NAMALWA (cell line): ENCODE measurements around the gene CDC37.
A peak's percentile ranks its signal among the peaks of the same experiment; 100 is the strongest.

ENCODE experiments used
- DNase-seq: peaks from one replicate; pipeline ENCODE4 v3.0.0-alpha.2; 2015; ENCODE audit warnings: low spot score

CDC37 gene

DNA sequence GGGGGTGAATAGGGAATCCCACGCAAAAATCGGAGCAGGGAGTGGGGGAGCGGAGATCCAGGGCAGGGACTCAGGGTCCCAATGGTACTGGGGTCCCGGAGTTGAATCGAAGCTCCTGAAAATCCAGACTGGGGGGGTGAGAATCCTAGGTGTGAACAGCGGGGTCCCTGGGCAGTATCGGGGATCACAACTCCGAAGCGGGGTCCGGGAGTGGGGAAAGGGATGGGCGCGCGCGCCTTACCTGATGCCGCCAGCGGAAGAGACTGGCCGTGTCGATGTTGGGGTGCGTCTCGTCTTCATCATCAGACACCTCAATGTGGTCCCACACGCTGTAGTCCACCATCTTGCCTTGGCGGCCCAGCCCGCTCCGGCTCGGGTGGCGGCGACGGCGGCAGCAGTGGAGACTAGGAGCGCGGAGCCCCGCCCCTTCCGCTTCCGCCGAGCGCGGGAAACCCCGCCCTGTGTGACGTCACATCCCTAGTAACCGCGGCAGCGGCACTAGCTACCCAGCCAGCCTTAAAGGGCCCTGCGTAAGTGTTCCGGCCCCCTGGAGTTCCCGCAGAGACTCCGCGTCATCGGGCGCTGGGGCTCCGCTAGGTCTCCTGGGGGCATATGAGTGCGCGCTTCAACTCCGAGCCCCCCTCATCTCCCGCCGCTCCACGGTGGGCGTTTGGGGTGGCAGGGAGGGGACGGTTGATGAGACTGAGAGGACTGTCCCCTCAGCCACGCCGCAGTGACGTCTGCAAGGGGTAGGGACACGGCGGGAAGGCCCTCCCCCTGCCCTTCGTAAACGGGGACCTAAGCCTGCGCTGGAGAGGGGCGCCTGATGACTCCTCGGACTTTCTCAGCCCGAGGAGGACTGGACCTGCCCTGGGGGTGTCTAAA lies at the start of gene CDC37:
CDC37 (minus strand) TSS at position 406 of the 885 bp plus-strand sequence; CDS start at position 343, 63 bp downstream.
- peak; percentile 97 for DNase-seq

DNA sequence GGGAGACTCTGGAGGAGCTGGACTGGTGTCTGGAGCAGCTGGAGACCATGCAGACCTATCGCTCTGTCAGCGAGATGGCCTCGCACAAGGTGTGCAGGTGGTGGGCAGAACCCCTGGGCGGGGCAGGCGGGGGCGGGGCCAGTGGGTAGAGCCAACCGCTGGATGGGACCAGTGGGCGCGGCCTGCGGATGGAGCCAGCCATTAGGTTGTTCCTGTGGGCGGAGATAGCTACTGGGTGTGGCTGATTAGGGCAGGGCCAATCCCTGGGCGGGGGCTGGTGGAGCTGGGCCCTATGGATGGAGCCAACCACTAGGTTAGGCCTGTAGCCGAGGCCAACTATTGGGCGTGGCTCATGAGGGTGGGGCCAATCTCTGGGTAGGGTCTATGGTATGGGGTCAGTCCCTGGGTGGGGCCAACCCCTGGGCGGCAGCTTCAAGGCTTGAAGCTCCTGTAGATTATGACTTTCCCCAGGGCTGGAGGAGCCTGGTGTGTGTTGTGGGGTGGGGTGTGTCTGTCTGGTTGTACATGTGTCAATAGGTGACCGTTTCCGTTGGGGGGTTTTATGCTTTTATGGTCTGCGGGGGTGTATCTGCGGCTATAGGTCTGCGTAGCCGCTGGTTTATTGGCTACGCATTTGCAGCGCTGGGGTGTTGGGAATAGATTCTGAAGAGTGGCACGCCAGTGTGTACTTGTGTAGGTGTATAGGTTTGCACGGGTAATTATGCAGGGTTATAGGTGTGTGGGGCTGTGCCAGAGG lies 47.7 kb upstream of the CDC37 start:
- peak; percentile 89 for DNase-seq

DNA sequence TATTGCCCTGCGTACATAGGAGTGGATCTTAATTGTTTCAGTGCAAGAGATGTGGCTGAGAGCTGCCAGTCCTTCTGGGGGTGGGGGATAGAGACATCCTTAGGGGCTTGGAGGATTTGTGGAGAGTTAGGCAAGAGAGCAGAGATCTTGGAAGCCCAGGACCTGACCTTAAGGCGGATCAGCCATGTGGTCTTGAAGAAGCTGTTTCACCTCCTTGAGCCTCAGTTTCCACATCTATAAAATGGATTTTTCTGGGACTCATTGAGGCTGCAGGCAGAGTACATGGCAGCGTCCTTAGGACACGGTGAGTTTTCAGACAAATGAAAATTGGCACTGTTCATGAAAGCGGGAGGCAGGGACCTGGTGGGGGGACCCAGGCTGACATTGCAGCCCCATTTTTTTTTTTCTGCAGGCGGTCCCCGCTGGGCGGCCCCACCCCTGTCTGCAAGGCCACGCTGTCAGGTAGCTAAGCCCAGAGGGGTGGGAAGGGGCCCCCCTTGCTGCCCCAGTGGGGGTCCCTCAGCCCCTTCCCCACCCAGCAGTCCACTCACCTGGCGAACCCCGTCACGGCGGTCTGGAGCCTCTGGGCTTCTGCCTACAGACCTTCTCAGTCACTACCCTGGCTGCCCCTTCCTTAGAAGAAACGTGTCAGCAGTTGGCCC lies 47.0 kb upstream of the CDC37 start:
- DNase-seq: no peak

DNA sequence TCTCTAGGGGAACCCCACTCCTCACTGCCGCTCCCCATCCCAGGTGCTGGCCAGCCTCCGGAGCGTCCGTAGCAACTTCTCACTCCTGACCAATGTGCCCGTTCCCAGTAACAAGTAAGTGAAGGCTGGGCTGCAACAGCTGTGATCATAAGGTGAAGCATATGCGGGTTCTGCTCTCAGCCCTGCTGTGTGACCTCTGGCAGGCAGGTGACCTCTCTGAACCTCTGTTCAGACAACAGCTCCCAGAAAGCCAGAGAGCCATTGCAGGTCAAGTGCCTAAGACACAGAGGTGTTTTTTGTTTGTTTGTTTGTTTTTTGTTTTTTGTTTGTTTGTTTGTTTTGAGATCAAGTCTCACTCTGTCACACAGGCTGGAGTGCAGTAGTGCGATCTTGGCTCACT lies 45.7 kb upstream of the CDC37 start:
- no peak for DNase-seq

DNA sequence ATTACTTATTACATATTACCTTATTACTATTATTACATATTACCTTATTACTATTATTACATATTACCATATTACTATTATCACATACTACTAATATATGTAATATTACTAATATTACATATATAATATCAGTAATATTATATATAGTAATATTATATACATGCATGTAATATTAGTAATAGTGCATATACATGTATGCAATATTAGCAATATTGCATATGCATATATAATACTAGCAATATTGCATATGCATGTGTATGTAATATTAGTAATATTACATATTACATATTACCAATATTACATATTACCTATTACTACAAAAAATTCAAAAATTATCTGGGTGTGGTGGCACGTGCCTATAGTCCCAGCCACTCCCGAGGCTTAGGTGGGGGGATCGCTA lies 39.4 kb upstream of the CDC37 start:
- no peak for DNase-seq

DNA sequence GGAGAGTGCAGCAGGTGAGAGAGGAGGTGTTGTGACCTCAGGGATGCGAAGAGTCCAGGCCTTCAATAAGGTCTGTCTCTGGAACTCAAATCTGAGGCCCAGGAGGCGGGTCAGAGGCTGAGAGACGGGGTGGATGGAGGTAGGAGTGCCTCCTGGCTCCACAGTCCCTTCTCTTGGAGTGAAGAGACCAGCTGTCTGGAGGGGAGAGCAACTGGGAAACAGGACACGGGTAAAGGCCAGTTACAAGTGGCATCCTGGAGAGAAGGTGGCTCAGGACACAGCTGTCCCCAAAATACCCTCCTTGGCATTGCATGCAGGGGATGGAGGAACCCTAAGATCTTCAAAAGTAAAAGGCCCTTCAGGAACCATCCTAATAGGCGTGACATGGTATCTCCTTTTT lies 36.2 kb upstream of the CDC37 start:
- DNase-seq: no peak

DNA sequence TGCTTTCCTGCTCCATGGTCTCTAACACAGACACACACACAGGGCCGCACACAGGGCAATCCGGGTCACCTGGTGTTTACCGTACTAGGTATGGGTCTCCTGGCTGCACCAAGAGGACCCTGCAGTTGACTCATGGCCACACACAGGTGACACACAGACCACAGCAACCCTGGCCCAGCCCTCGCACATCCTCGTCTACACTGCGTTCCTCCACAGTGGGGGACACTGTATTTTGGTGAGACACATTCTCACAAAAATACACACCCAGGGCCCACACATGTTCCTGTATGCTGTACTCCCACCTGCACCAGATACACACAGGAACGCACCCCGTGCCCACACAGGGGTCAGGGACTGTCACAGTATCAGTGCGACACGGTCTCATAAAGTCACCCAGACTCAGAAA lies 29.8 kb upstream of the CDC37 start:
- DNase-seq: no peak

DNA sequence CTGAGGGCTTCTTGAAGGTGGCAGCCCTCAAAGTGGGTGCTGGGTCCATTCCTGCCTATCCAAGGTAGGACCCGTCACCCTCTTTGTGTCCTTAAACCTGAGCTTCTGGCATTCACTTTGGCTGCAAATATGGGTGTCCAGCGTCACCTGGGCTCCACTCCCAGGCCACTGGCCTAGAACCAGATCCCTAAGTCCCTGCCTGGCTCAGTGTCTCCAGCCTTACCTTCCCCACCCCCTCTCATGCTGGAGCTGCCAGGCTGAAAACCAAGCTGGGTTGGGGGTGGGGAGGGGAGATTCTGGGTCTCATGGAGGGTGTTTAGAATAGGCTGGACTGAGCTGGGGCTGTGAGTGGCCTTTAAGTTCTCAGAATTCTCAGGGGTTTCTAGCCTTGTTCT lies 29.4 kb upstream of the CDC37 start:
- peak; percentile 2 for DNase-seq

DNA sequence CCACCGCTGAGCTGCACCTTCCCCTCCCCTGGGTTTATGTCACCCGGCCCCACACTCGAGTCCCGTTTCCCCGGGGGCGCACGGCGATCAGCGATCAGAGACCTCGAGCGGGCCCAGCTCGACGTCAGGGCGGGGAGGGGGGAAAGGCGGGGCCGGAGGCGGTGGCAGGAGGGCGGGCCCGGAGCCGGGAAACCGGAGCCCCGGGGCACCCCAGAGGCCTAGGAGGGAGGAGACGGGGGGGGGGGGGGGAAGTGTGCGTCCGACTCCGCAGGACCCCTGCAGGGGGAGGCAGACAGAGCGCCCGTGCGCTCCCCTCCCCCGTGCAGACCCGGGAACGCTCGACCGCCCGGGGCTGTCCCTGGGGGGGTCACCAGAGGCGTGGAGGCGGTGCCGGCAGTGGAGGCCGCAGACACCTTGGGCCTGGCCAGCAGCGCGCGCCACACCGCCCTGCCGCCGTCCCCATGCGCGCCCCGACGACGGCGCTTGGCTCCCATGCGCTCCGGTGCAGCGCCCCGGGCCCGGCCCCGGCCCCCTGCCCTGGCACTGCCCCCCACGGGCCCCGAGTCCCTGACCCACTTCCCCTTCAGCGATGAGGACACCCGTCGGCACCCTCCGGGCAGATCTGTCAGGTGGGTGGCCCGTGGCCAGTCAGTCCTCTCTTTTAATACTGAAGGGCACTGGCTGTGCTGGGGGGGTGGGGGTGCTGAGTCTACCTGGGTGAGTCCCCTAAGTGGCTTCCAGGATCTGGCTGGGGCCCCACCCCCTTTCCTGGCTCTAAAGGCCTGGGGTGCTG lies 28.8 kb upstream of the CDC37 start:
- DNase-seq: peak; percentile 14

DNA sequence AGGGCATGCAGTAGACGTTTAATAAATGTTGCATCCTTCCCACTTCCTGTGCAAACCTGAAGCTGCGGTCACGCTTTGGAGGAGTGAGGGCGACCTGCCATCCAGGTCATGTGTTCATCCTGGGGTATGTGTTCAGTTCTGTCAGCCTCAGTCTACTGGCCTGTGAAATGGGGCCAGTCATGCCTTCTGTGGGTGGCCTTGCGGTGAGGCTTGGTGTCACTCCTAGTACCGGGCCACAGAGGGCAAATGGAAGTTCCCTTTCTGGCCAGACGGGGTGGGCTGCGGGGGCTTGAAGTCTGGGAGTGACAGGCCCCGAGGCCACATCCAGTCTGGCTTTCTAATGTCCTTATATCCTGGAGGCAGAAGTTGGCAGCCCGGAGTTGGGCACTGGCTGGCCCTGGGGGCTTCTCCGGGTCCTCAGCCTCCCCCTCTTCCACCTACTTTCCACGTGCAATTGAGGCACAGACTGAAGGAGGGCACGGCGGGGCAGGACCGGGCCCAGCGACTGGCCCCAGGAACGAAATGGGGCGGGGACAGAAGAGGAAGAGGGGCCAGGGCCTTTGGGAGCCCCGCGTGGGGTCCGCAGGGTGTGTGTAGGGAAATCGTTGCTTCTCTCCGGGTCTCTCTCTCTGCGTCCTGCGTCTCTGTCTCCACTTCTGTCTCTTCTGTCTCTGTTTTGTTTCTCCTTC lies 28.1 kb upstream of the CDC37 start:
- DNase-seq: peak; percentile 32

DNA sequence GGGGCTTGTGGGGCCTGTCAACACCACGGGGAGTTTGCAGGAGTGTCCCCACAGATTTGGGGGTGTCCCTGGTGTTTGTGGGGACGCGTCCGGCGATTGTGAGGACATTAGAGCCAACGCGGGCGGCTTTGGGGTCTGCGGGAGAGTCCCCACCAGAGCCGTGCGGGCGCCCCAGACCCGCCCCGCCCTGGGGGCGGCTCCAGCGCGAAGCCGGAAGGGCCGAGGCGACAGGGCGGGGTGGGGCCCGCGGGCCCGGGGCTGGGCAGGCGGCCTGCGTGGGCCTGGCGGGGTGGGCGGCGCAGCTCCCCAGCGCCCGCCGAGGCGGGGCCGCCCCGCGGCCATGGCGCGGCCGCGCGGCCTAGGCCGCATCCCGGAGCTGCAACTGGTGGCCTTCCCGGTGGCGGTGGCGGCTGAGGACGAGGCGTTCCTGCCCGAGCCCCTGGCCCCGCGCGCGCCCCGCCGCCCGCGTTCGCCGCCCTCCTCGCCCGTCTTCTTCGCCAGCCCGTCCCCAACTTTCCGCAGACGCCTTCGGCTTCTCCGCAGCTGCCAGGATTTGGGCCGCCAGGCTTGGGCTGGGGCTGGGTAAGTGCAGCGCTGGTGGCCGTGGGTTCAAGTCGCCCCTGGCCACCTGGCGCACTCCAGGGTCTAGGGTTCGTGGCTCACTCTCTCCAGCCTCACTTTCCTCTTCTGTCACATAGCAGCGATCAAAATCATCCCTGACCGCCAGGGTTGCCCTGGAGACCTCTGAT lies 27.3 kb upstream of the CDC37 start:
- DNase-seq: no peak

DNA sequence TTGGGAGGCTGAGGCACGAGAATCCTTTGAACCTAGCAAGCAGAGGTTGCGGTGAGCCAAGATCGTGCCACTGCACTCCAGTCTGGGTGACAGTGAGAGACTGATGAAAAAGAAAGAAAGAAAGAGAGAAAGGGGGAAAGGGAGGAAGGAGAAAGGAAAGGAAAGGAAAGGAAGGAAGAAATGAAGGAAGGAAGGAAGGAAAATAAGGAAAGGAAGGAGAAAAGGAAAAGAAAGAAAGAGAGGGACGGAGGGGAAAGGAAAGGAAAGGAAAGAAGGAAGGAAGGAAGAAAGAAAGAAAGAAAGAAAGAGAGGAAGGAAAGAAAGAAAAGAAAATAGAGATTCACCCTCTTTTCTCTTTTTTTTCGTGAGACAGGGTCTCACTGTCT lies 25.6 kb upstream of the CDC37 start:
- no peak for DNase-seq

DNA sequence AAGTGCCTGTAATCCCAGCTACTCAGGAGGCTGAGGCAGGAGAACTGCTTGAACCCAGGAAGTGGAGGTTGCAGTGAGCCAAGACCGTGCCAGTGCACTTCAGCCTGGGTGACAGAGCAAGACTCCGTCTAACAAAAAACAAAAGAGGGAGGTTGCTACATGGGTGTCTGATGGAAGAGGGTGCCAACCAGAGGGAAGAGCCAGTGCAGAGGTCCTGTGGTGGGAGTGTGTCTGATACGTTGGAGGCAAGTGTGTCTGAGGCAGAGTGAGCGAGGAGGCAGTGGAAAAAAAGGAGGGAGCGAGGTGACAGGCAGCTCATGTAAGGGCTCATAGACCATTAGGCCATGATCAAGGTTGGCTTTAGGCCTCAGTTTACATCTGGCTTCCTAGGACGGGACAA lies 23.8 kb upstream of the CDC37 start:
- no peak for DNase-seq

DNA sequence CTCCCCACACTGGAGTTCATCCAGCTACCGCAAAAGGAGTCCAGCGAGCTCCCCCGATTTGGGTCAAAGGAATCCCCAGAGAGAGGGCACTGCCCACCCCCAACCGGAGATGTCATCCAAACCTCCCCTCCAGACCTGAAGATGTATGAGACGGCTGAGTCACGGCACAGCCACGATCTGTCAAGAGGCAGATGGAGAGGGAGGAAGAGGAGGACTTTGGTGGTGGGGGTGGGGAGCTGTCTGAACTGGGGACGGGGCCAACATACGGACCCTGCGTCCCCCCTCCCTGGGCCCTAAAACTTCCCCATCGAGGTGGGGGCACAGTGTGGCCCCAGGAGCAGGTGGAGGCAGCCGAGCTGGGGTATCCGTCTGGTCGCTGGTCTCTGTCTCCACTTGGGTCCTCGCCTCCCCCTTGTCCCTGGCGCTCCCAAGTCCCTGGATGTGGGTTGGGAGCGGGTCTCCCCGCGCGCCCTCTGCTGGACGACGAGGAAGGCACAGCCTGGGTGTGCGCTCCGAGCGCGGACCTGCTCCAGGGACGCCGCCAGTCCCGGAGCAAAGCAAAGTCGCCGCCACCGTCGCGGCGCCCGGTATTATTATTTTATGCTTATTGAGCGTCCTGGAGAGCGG lies 20.8 kb upstream of the CDC37 start:
- DNase-seq: peak; percentile 76

DNA sequence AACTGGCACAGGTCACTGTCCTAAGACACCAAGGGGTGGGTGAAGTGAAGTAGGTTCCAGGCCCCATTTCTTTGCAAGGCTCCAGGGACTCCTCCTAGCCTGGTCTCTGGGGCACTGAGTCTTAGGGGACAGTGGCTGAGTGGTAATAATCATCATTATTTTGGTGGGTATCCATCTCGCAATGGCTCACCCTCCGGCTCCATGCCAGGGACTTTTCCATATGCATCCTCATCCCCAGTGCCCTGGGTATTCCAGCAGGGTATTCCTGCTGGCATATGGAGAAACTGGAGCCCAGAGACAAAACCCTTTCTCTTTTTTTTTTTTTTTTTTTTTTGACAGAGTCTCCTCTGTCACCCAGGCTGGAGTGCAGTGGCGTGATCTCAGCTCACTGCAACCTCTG lies 19.5 kb upstream of the CDC37 start:
- DNase-seq: peak; percentile 27

DNA sequence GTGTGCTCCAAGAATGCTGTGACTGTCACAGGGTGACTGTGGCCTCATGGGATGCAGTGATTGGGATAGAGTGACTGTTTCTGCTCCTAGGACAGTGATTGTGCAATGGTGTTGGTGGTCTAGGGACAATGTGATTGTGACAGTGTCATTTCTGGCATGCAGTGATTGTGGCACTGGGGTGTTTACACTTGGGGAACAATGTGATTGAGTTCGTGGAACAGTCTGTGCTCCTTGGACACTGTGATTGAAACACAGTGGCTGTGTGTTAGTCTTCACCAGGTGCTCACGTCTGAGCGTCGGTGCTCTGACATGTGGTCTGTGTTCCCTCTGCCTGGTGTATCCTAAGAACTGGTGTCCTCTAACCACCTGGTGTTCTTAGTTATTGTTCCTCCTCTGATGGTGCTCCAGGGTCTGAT lies 18.7 kb upstream of the CDC37 start:
- DNase-seq: peak; percentile 60

DNA sequence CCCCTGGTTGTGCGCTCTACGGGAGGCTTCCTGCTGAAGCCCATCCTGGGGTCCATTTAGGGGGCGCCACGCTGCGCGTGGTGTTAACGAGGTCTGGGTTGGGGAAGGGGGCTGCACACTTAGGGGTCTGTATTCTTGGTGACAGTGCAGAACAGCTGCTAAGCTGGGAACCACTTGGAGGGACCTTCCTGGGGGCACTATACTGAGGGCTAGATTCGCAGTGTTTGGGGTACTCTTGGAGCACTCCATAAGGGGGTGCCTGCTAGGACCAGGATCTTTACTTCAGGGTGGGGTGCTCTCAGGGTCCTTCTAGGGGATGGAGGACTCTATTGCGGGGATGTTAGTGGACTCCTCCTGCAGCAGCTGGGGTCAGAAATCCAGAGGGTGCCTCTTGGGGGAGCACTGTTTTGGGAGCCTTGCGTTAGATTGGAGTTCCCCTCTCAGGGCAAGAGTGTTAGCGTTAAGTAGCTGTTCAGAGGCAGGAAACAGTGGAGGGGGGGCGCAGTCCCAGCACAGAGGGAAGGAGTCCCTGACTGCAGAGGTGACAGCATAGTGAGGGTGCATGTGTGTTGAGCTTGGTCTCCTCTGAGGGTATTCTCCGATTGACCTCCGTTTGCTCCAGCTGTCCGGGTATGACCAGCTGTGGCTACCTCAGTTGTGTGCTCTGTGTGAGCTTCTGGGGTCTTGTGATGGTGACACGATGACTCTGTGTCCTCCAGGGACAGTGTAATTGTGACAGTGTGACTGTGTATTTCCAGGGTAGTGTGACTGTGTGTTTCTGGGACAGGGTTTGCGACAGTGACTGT lies 18.1 kb upstream of the CDC37 start:
- DNase-seq: peak; percentile 60

DNA sequence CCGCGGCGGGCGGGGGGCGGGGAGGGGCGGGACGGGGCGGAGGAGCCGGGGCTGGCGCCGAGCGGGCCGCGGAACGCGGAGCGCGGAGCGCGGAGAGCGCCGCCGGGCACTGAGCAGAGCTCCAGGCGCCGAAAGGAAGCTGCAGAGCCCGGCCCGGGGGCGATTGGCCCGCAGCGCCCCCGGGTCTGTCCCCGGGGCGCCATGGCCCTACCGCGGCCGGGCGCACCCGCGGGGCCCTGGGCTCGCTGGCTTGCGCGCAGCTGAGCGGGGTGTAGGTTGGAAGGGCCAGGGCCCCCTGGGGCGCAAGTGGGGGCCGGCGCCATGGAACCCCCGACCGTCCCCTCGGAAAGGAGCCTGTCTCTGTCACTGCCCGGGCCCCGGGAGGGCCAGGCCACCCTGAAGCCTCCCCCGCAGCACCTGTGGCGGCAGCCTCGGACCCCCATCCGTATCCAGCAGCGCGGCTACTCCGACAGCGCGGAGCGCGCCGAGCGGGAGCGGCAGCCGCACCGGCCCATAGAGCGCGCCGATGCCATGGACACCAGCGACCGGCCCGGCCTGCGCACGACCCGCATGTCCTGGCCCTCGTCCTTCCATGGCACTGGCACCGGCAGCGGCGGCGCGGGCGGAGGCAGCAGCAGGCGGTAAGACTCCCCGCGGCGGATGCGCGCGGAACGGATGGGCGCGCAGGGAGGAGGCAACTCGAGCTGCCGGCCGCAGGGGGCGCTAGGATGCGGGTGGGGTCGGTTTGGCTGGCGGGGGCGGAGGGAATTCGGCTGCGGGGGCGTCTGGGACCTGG lies 17.3 kb upstream of the CDC37 start, which contains the start of gene PDE4A:
PDE4A (plus strand) TSS at position 95 of the 796 bp plus-strand sequence; CDS start at position 322, 227 bp downstream.
- peak; percentile 87 for DNase-seq
